Uterus (tissue), 4 donors: ENCODE measurements around the gene HNRNPM. TPM values are rescaled to one million over a fixed set of nuclear protein-coding genes. Genes with fewer than 3 reads are reported as not detected.

Experiments
- DNase-seq, 2 donors: peaks; one replicate each; pipeline ENCODE4 v3.0.0-alpha.2; 2019 to 2020
- H3K27ac ChIP-seq, 2 donors: fragments of 200-600 bp; sonication (generic); 1 replicate in 1 of 2; 2 replicates in 1 of 2; pipeline ENCODE4 v1.5.1; 2016 to 2018
- H3K27me3 ChIP-seq, 2 donors: fragments of 200-600 bp; sonication (generic); one replicate each; pipeline ENCODE4 v1.5.1; 2018 to 2019; ENCODE audit warnings: control low read depth in 1 of 2
- H3K36me3 ChIP-seq, 2 donors: fragments of 200-600 bp; sonication (generic); one replicate each; pipeline ENCODE4 v1.5.1; 2019; ENCODE audit warnings: control low read depth in 1 of 2
- H3K4me1 ChIP-seq, 2 donors: fragments of 200-600 bp; sonication (generic); one replicate each; pipeline ENCODE4 v1.5.1; 2018 to 2019; ENCODE audit warnings: control low read depth in 1 of 2
- H3K4me3 ChIP-seq, 2 donors: fragments of 200-600 bp; sonication (generic); 1 replicate in 1 of 2; 2 replicates in 1 of 2; pipeline ENCODE4 v1.5.1; 2018 to 2019; ENCODE audit warnings: mild to moderate bottlenecking in 1 of 2
- H3K9me3 ChIP-seq, 2 donors: fragments of 200-600 bp; sonication (generic); one replicate each; pipeline ENCODE4 v1.5.1; 2019; ENCODE audit warnings: control low read depth in 1 of 2
- POLR2A ChIP-seq, 2 donors: fragments of 450-650 bp; IDR thresholded peaks; one replicate each; pipeline ENCODE4 v1.6.1; 2016; ENCODE audit warnings: antibody characterized with exemption in 2 of 2, mild to moderate bottlenecking in 1 of 2, moderate library complexity in 1 of 2
- intact Hi-C: fragments of 100-400 bp; cut with DNase I; formaldehyde crosslinking; loops from one replicate; pipeline ENCODE4 v1.15.1; 2023; ENCODE audit warnings: low total_unique reads
- total RNA-seq, 4 donors: library from RNA; depleted of rRNA in 3 of 4; stranded (reverse); fragments of >200 nt in 3 of 4; gene quantifications; one replicate each; pipeline versions ENCODE4 v1.1.0 to v1.2.4, GENCODE V29; 2014 to 2023
- TF ChIP-seq, protein P1 (sequence below), 4 experiments: fragments of 200-600 bp in 2 of 4; fragments of 450-650 bp in 2 of 4; sonication (generic) in 2 of 4; IDR thresholded peaks; one replicate each; pipeline ENCODE4 v1.5.1; 2016 to 2019; ENCODE audit warnings: antibody characterized with exemption in 4 of 4, mild to moderate bottlenecking in 2 of 4, moderate library complexity in 1 of 4
- donor health status: DM: yes; HTN: yes; CAD: no.

HNRNPM gene, protein sequence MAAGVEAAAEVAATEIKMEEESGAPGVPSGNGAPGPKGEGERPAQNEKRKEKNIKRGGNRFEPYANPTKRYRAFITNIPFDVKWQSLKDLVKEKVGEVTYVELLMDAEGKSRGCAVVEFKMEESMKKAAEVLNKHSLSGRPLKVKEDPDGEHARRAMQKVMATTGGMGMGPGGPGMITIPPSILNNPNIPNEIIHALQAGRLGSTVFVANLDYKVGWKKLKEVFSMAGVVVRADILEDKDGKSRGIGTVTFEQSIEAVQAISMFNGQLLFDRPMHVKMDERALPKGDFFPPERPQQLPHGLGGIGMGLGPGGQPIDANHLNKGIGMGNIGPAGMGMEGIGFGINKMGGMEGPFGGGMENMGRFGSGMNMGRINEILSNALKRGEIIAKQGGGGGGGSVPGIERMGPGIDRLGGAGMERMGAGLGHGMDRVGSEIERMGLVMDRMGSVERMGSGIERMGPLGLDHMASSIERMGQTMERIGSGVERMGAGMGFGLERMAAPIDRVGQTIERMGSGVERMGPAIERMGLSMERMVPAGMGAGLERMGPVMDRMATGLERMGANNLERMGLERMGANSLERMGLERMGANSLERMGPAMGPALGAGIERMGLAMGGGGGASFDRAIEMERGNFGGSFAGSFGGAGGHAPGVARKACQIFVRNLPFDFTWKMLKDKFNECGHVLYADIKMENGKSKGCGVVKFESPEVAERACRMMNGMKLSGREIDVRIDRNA
- 100 to 1,000 TPM in 2 of 4 donors, 10 to 100 TPM in 2; 50.3 to 186 (median 98.5) TPM for total RNA-seq

DNA sequence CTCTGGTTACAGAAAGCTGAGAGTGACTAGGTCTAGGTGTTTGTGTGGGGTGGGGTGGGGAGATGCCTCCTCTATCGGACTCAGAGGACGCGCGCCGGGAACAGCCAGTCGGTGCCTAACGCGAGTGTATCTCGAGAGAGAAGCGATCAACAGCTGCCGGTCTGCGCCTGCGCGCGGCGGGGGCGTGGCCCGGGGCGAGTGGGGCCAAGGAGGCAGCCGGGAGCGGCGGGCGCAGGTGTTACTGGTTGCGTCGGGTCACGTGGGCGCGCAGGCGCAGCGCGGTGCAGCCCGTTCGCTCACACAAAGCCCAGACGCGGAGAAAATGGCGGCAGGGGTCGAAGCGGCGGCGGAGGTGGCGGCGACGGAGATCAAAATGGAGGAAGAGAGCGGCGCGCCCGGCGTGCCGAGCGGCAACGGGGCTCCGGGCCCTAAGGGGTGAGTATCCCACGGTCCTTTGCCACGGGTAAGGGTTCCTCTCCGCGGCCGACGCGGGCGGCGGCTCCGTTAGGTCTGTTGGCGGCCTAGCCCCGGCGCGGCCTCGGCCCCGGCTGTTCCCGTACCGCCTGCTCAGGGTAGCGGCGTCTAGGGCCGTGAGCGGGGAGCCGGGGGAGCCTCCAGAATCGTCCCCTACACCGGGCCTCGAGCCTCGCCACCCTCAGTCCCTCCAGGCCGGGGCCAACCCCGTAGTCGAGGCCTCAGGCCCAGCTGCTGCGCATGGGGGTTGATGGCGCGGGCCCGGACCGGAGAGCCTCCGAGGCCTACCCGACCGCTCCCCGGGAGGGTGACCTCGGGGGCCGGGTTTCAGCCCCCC lies at the start of gene HNRNPM:
Gene HNRNPM, plus strand, starts transcription at position 299 of the 811 bp plus-strand sequence. Its CDS starts 24 bp downstream, at position 323.
- intact Hi-C loops, result no loop called here

DNA sequence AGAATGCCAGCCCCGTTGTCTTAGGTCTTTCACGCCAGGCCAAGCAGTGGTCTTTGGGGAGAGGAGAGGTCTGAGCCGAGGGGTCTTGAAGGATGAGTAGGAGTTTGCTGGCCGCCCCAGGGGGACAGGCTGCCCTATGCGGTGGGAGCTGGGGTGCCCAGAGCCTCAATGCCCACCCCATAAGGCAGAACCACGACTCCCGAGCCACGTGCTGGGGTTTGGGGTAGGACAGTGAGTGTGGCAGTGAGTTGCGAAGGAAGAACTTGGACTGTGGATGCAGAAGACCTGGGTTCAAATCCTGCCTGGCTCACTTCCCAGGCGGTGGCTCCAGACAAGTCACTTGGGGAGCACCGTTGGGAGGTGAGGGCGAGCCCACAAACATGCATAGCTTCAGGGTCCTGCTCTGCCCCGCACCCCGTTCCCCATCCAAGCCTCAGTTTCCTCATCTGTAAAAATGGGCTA lies 49.1 kb upstream of the HNRNPM start:
- no peak for TF ChIP-seq POLR2A (IDR thresholded peaks at IDR 0.05)
- TF ChIP-seq, protein P1, sequence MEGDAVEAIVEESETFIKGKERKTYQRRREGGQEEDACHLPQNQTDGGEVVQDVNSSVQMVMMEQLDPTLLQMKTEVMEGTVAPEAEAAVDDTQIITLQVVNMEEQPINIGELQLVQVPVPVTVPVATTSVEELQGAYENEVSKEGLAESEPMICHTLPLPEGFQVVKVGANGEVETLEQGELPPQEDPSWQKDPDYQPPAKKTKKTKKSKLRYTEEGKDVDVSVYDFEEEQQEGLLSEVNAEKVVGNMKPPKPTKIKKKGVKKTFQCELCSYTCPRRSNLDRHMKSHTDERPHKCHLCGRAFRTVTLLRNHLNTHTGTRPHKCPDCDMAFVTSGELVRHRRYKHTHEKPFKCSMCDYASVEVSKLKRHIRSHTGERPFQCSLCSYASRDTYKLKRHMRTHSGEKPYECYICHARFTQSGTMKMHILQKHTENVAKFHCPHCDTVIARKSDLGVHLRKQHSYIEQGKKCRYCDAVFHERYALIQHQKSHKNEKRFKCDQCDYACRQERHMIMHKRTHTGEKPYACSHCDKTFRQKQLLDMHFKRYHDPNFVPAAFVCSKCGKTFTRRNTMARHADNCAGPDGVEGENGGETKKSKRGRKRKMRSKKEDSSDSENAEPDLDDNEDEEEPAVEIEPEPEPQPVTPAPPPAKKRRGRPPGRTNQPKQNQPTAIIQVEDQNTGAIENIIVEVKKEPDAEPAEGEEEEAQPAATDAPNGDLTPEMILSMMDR (IDR thresholded peaks at IDR 0.05), result no peak
- H3K9me3 ChIP-seq, result no peaks in the 10 kb centered on the region
- intact Hi-C loops, result no loop called here
- no peak overlapping the region for H3K27ac ChIP-seq
- no peak for DNase-seq
- H3K27me3 ChIP-seq, result no peaks in the 10 kb centered on the region
- H3K4me1 ChIP-seq, result peaks cover 0 to 27% of the 10 kb centered on the region in 2 donors
- no peaks in the 10 kb centered on the region for H3K36me3 ChIP-seq
- H3K4me3 ChIP-seq, result no peak overlapping the region

More for the DNA sequence above, at the start of gene HNRNPM:
- peak; percentile 99 to 100 for DNase-seq
- peak within 1 kb of the TSS; percentile 79 to 93 for H3K4me3 ChIP-seq
- no peaks in the 10 kb centered on the region for H3K27me3 ChIP-seq
- H3K4me1 ChIP-seq, result peaks cover 10 to 12% of the 10 kb centered on the region in 2 donors
- no peaks in the 10 kb centered on the region for H3K9me3 ChIP-seq
- H3K27ac ChIP-seq, result peak within 1 kb of the TSS; percentile 90 to 94
- H3K36me3 ChIP-seq, result no peaks in the 10 kb centered on the region
- TF ChIP-seq, protein P1 (IDR thresholded peaks at IDR 0.05), result peak in 2 of 4 experiments; percentile 11 to 17
- TF ChIP-seq POLR2A (IDR thresholded peaks at IDR 0.05), result peak; percentile 93 to 99

DNA sequence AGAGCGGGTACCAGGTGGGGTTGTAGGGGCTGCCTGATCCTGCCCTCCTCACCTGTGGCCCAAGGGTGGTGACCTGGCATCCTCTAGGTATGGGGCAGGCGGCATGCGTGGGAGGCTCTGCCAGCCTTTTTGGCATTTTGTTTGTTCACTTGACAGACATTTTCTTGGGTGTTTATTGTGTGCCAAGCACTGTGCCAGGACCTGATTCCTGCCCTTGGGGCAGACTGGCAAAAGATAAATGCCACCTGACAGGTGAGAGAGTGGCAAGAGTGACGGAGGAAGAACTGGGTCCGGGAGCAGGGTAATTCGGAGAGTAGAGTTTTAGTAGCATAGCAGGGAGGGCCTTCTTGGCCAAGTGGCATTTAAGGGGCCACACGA lies 48.6 kb upstream of the HNRNPM start:
- H3K27ac ChIP-seq, result no peak overlapping the region
- no peak for TF ChIP-seq POLR2A (IDR thresholded peaks at IDR 0.05)
- TF ChIP-seq, protein P1 (IDR thresholded peaks at IDR 0.05), result no peak
- intact Hi-C loops, result no loop called here
- no peak for DNase-seq
- H3K4me1 ChIP-seq, result peaks cover 0 to 27% of the 10 kb centered on the region in 2 donors
- H3K36me3 ChIP-seq, result no peaks in the 10 kb centered on the region
- no peak overlapping the region for H3K4me3 ChIP-seq
- H3K27me3 ChIP-seq, result no peaks in the 10 kb centered on the region
- no peaks in the 10 kb centered on the region for H3K9me3 ChIP-seq

DNA sequence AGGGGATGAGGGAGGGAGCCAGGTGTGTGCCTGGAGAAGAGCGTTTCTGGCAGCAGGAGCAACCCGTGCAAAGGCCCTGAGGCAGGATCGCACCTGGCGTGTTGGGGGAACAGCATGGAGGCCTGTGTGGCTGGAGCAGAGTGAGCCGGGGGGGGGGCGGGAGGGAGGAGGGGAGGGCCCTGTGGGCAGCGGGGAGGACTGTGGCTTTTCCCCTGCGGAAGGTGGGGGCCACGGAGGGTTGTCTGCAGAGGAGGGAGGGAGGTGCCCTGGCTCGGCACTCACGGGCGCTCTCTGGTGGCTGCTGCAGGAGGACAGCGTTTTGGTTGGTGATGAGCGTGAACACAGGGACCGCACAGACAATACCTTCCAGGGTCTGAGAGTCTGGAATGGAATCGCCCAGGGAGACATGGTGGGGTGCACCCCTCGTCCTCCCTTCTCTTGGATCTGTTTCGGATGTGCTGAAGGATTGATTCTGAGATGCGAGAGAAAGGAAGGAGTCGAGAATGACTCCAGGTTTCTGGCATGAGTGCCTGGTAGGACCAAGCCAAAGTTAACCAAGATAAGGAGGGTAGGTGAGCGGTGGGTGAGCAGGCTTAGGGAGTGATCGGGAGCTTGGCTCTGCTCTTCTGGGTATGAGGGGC lies 48.1 kb upstream of the HNRNPM start:
- peak overlapping the region in 1 of 2 donors; percentile 54 for H3K27ac ChIP-seq
- intact Hi-C loops, result no loop called here

More for the DNA sequence above, 48.1 kb upstream of the HNRNPM start:
- H3K4me3 ChIP-seq, result no peak overlapping the region
- peaks cover 0 to 23% of the 10 kb centered on the region in 2 donors for H3K4me1 ChIP-seq
- TF ChIP-seq, protein P1 (IDR thresholded peaks at IDR 0.05), result peak; percentile 39 to 57 (median 54)
- TF ChIP-seq POLR2A (IDR thresholded peaks at IDR 0.05), result no peak
- no peaks in the 10 kb centered on the region for H3K27me3 ChIP-seq
- DNase-seq, result peak; percentile 49 to 72
- H3K36me3 ChIP-seq, result no peaks in the 10 kb centered on the region
- H3K9me3 ChIP-seq, result no peaks in the 10 kb centered on the region
